ENCODE results near the gene UQCR10. TPM values are rescaled to one million over a fixed set of nuclear protein-coding genes. Genes with fewer than 3 reads are reported as not detected.

Gene UQCR10
- total RNA-seq, 4 donors from 2014 or later, result 20.6 to 134 (median 70.8) TPM

GRCh38 chr22:29769723-29770321 lies 2.7 kb downstream of the UQCR10 start:
- Histone ChIP-seq H3K27me3 (no peaks in the 10 kb centered on the region), H3K9me3 (no peaks in the 10 kb centered on the region), H3K36me3 (peaks cover 9 to 11% of the 10 kb centered on the region in 2 donors), H3K27ac (no peak overlapping the region), H3K4me3 (replicated peaks in 1 of 3) (no peak overlapping the region), H3K4me1 (peaks cover 21 to 22% of the 10 kb centered on the region in 2 donors)
- no peak for DNase-seq
- WGBS, 2 donors, result 71 to 77% methylated on average over 2 of the region's 2 CpGs
- TF ChIP-seq POLR2A (IDR thresholded peaks at IDR 0.05), result no peak
- no peak for TF ChIP-seq CTCF (IDR thresholded peaks at IDR 0.05)
- intact Hi-C loops (cut with DNase I), result loop anchor here (5.0 kb wide), 1 partner anchor 67 kb away; the partner anchor contains the start of gene ASCC2

- TF ChIP-seq POLR2A (IDR thresholded peaks at IDR 0.05) (no peak), CTCF (IDR thresholded peaks at IDR 0.05) (peak in 2 of 6 experiments; percentile 28 to 36)
- no peak overlapping the region for H3K27ac ChIP-seq
- H3K4me1 ChIP-seq, result peaks cover 12% of the 10 kb centered on the region in 2 donors
- H3K9me3 ChIP-seq, result no peaks in the 10 kb centered on the region
- intact Hi-C loops (cut with DNase I), result loop anchor here (5.0 kb wide), 1 partner anchor 65 kb away; the partner anchor contains the start of gene ASCC2
- peaks cover 9 to 11% of the 10 kb centered on the region in 2 donors for H3K36me3 ChIP-seq
- H3K27me3 ChIP-seq, result no peaks in the 10 kb centered on the region
- peak; percentile 24 to 53 for DNase-seq
- WGBS, 2 donors, result 47 to 49% methylated on average over 5 of the region's 5 CpGs
- H3K4me3 ChIP-seq (replicated peaks in 1 of 3), result no peak overlapping the region
Measured at GRCh38 chr22:29772170-29772641, 5.0 kb downstream of the UQCR10 start.

GRCh38 chr22:29773233-29773632 lies 6.1 kb downstream of the UQCR10 start:
- H3K4me1 ChIP-seq, result peaks cover 5 to 7% of the 10 kb centered on the region in 2 donors
- H3K27me3 ChIP-seq, result no peaks in the 10 kb centered on the region
- no peak overlapping the region for H3K4me3 ChIP-seq (replicated peaks in 1 of 3)
- no peak overlapping the region for H3K27ac ChIP-seq
- no peaks in the 10 kb centered on the region for H3K9me3 ChIP-seq
- WGBS, 2 donors, result 76 to 89% methylated on average over 2 of the region's 2 CpGs
- peaks cover 9 to 11% of the 10 kb centered on the region in 2 donors for H3K36me3 ChIP-seq
- TF ChIP-seq CTCF (IDR thresholded peaks at IDR 0.05) (no peak), POLR2A (IDR thresholded peaks at IDR 0.05) (no peak)
- intact Hi-C loops (cut with DNase I), result loop anchor here (5.0 kb wide), 1 partner anchor 64 kb away; the partner anchor contains the start of gene ASCC2
- DNase-seq, result no peak

- WGBS, 2 donors, result 90 to 99% methylated on average over 5 of the region's 5 CpGs
- Histone ChIP-seq H3K9me3 (no peaks in the 10 kb centered on the region), H3K27ac (no peak overlapping the region), H3K27me3 (no peaks in the 10 kb centered on the region), H3K36me3 (no peaks in the 10 kb centered on the region), H3K4me1 (peaks cover 30 to 45% of the 10 kb centered on the region in 2 donors), H3K4me3 (replicated peaks in 1 of 3) (no peak overlapping the region)
- no peak for DNase-seq
- TF ChIP-seq CTCF (IDR thresholded peaks at IDR 0.05) (no peak), POLR2A (IDR thresholded peaks at IDR 0.05) (no peak)
- intact Hi-C loops (cut with DNase I), result no loop called here
Measured at GRCh38 chr22:29780220-29780619, 13.1 kb downstream of the UQCR10 start.

Measured in thyroid gland (tissue), 4 donors.